Measurements from ENCODE around the gene HNF4A. TPM values are rescaled to one million over a fixed set of nuclear protein-coding genes. Genes with fewer than 3 reads are reported as not detected.
A peak's percentile ranks its signal among the peaks of the same experiment; 100 is the strongest.

Gene HNF4A
- total RNA-seq, 4 donors from 2014 or later, result under 0.01 to 0.26 TPM; not detected in 2

DNA sequence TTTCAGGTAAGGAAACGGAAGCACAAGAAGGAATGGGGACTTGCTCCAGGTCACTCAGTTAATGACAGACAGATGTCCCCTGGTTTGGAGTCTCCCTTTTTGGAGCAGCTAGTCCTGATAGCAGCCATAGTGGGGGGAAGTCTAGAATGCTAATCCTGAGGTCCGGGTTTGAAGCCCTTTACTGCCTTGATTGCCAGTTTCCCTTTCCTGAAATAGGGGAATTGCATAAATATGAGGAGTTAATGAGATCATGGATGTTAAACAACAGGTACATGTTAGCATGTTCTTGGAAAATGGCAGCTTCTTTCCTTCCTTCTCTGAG, 119.8 kb downstream of the HNF4A start:
- peak overlapping the region; percentile 86 to 95 for H3K27ac ChIP-seq

DNA sequence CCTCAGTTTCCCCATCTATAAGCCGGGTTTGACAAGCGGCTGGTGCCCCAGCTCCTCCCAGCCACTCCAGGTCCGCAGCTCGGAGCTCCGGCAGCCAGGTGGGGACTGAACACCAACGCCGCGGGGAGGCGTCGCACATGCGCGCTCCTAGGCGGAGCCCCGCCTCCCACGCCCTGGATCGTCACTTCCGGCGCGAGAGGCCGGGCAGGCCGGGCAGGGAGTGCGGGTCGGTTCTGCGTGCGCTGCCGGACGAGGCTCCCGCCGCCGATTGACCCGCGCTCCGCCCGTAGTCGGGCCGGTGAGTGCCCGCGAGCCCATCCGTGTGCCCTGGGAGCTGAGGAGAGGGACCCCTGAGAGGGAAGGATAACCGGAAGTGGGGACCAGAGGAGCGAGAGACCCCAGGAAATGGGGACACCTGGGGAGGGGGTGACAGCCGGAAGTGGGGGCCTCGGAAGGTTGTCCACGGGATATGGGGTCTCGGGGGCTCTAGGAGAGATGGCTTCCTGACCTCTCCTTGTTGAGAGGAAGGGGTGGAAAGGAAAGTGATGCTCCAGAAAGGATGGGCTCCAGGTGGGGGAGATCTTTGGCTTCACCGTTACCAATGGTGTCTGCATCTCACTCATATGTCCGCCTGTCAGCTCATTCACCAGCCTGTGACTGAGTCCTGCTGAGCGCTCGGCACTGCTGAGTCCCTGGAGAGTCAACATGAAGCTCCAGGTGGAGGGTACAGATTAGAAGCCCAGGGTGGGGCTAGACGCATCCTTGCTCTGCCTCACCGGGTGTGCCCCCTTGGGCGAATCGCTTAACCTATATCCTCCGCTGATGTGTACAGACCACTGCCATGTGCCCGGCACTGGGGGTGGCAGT, 120.4 kb downstream of the HNF4A start, which contains the start of gene TTPAL:
TSS of gene TTPAL (plus strand) at position 181 of the 867 bp plus-strand sequence. CDS start 4,126 bp downstream, outside the sequence.
- Histone ChIP-seq H3K36me3 (no peaks in the 10 kb centered on the region), H3K4me3 (peak within 1 kb of the TSS; percentile 43 to 64), H3K27ac (peak within 1 kb of the TSS; percentile 86 to 95), H3K27me3 (no peaks in the 10 kb centered on the region), H3K4me1 (no peaks in the 10 kb centered on the region), H3K9me3 (no peaks in the 10 kb centered on the region)
- intact Hi-C loops (cut with DNase I; ENCODE audit: low total_unique reads), result no loop called here
- TF ChIP-seq CTCF (IDR thresholded peaks at IDR 0.05) (peak; percentile 62 to 79 (median 70)), POLR2A (IDR thresholded peaks at IDR 0.05) (peak; percentile 97 to 99)
- peak; percentile 86 to 91 for DNase-seq

More for the DNA sequence above, 119.8 kb downstream of the HNF4A start:
- DNase-seq, result no peak
- Histone ChIP-seq H3K4me3 (peak overlapping the region; percentile 43 to 64), H3K27me3 (no peaks in the 10 kb centered on the region), H3K4me1 (no peaks in the 10 kb centered on the region), H3K36me3 (no peaks in the 10 kb centered on the region), H3K9me3 (no peaks in the 10 kb centered on the region)
- intact Hi-C loops (cut with DNase I; ENCODE audit: low total_unique reads), result no loop called here
- no peak for TF ChIP-seq POLR2A (IDR thresholded peaks at IDR 0.05)

DNA sequence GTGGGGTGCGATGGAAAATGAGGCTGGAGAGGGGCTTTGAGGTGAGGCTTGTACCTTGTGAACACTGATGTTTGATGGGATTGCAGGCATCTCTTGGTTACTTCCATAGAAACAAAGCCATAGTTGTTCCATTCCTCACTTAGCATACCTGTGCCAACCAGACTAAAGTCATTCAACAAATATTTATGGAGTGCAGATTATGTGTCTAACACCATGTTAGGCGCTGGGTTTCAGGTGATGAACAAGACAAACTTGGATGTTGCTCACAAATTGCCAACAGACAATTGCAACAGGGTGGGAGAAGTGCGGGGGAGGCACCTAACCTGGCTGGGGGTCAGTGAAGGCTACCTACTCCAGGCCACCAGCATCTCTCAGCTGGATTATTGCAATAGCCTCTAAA, 121.7 kb downstream of the HNF4A start:
- Histone ChIP-seq H3K4me3 (no peak overlapping the region), H3K9me3 (no peaks in the 10 kb centered on the region), H3K27me3 (no peaks in the 10 kb centered on the region), H3K27ac (peak overlapping the region in 1 of 2 donors; percentile 86), H3K4me1 (no peaks in the 10 kb centered on the region), H3K36me3 (no peaks in the 10 kb centered on the region)
- TF ChIP-seq POLR2A (IDR thresholded peaks at IDR 0.05) (no peak), CTCF (IDR thresholded peaks at IDR 0.05) (no peak)
- intact Hi-C loops (cut with DNase I; ENCODE audit: low total_unique reads), result no loop called here
- no peak for DNase-seq

DNA sequence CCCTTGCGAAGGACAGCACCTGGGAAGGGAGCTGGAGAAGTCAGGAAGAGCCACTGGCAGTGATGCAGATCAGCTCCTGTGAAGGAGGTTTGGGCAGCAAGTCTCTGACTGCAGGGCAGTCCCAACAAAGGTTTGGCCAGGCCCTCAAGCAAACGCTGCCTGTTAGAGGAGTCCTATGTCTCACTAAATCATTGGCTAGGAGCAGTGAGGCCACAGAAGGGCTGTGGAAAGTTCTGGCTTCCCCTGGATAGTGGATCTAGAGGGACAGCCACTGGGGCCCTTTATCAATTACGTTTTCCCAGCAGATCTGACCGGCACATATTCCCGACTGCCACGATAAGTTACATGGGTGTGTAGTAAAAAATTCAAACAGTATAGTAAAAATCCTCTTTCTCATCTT, 122.7 kb downstream of the HNF4A start:
- Histone ChIP-seq H3K9me3 (no peaks in the 10 kb centered on the region), H3K36me3 (no peaks in the 10 kb centered on the region), H3K4me1 (no peaks in the 10 kb centered on the region), H3K27ac (no peak overlapping the region), H3K4me3 (no peak overlapping the region), H3K27me3 (no peaks in the 10 kb centered on the region)
- no peak for DNase-seq
- intact Hi-C loops (cut with DNase I; ENCODE audit: low total_unique reads), result no loop called here
- TF ChIP-seq CTCF (IDR thresholded peaks at IDR 0.05) (no peak), POLR2A (IDR thresholded peaks at IDR 0.05) (no peak)

GRCh38 chr20:44479643-44480042, 124.1 kb downstream of the HNF4A start:
- Histone ChIP-seq H3K4me1 (no peaks in the 10 kb centered on the region), H3K27ac (no peak overlapping the region), H3K9me3 (no peaks in the 10 kb centered on the region), H3K36me3 (no peaks in the 10 kb centered on the region), H3K27me3 (no peaks in the 10 kb centered on the region), H3K4me3 (no peak overlapping the region)
- TF ChIP-seq POLR2A (IDR thresholded peaks at IDR 0.05) (no peak), CTCF (IDR thresholded peaks at IDR 0.05) (no peak)
- intact Hi-C loops (cut with DNase I; ENCODE audit: low total_unique reads), result no loop called here
- no peak for DNase-seq

All from uterus (tissue), 4 donors.